Spinal cord (tissue), 10 donors: Measurements from ENCODE around the gene CYP26A1. TPM values are rescaled to one million over a fixed set of nuclear protein-coding genes. Genes with fewer than 3 reads are reported as not detected.

Experiments
- DNase-seq, 6 donors: peaks; one replicate each; pipeline versions ENCODE4 v3.0.0 to v3.0.0-alpha.2; 2013 to 2015; ENCODE audit warnings: low spot score in 6 of 6, low read depth in 4 of 6
- H3K27ac ChIP-seq: one replicate; pipeline ENCODE4 v1.5.1; 2013; ENCODE audit warnings: low read depth, low read length, control low read depth
- H3K27me3 ChIP-seq: one replicate; pipeline ENCODE4 v1.6.1; 2013; ENCODE audit warnings: low read length; ENCODE audit not compliant: control insufficient read depth, insufficient read depth
- H3K36me3 ChIP-seq: one replicate; pipeline ENCODE4 v1.6.1; 2013; ENCODE audit warnings: low read length; ENCODE audit not compliant: control insufficient read depth, insufficient read depth
- H3K4me1 ChIP-seq: one replicate; pipeline ENCODE4 v1.6.1; 2013; ENCODE audit warnings: low read length; ENCODE audit not compliant: control insufficient read depth, insufficient read depth
- H3K4me3 ChIP-seq: one replicate; pipeline ENCODE4 v1.5.1; 2013; ENCODE audit warnings: low read depth, low read length, control low read depth
- H3K9me3 ChIP-seq: one replicate; pipeline ENCODE4 v1.6.1; 2013; ENCODE audit warnings: low read length; ENCODE audit not compliant: control insufficient read depth, insufficient read depth
- WGBS: methylation state at CpG from one replicate; pipeline ENCODE4 v1.1.5; 2013; ENCODE audit warnings: missing lambda C conversion rate; ENCODE audit not compliant: insufficient coverage; 5-methylcytosine and 5-hydroxymethylcytosine counted together
- polyA plus RNA-seq, 2 donors: library from polyadenylated mRNA; unstranded; fragments of 120-200 nt; gene quantifications; one replicate each; pipeline ENCODE4 v1.2.1, GENCODE V29; 2013; ENCODE audit not compliant: insufficient read length in 2 of 2
- total RNA-seq, 2 donors: library from RNA; depleted of rRNA in 1 of 2; stranded (reverse); fragments of 120-200 nt in 1 of 2; fragments of >200 nt in 1 of 2; gene quantifications; one replicate each; pipeline versions ENCODE4 v1.2.3 to v1.2.4, GENCODE V29; 2013 to 2014
- donor health status: healthy.

Gene CYP26A1
- total and polyA plus RNA-seq, 4 donors = 0.20 to 0.42 (median 0.29) TPM

- Histone ChIP-seq H3K4me1 (no peaks in the 10 kb centered on the region), H3K36me3 (no peaks in the 10 kb centered on the region), H3K27me3 (no peaks in the 10 kb centered on the region), H3K27ac (no peak overlapping the region), H3K4me3 (no peak overlapping the region), H3K9me3 (no peaks in the 10 kb centered on the region)
- no peak for DNase-seq
- 86% methylated on average over 1 of the region's 3 CpGs for WGBS
These were observed 36.9 kb downstream of the CYP26A1 start for GRCh38 chr10:93110472-93111146.

DNA sequence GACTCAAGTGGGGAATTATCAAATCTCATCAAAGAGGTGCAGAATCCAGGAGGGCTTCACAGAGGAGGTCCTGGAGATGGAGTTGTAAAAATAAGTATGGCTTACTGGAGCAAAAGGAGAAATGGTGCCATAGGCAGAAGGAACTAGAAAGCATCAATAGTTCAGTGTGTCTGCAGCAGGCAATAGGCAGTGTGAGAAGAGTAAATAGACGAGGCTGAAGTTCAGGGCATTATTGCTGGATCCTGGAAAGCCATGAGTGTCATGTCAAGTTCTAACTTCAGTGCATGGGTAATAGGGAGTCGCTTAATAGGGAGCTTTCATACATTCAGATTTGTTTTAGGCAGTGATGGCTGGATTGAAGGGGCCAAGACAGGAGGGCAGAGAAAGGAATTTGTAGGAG is 39.3 kb downstream of the CYP26A1 start:
- WGBS = 81% methylated on average over 2 of the region's 2 CpGs
- no peak for DNase-seq

DNA sequence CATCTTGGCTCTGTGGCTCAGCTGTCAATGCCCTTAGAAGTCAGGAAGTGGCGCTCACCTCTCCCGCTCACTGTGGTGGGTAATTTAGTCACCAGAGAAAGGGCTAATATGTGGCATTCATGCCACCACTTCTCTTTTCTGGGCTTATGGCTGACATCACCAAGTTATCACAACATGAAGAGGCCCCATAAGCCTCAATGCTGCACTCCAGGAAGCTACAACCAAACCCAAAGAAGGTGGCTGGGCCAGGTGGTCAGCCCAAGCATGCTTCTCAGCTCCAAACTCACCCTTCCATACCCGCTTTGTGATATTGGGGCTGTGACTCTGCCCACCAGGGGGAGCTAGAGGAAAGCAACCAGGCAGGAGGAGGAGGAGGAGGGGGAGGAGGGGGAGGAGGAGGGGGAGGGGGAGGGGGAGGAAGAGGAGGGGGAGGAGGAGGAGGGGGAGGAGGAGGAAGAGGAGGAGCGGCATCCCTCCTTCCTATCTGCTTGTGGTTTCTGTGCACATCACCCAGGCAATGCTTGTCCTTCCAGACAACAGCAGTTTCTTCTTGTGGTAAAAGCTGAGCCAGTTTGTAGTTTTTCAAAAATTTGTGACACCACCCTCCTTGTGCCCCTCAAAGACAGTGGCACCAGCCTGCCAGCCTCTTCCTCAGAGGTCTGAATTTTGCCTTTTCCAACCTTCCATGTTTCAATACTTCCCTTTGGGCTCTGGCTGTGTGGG is 42.1 kb downstream of the CYP26A1 start:
- no peaks in the 10 kb centered on the region for H3K36me3 ChIP-seq
- H3K4me3 ChIP-seq = no peak overlapping the region
- H3K9me3 ChIP-seq = no peaks in the 10 kb centered on the region
- WGBS = no CpG with 5 or more reads among the region's 4 CpGs
- no peaks in the 10 kb centered on the region for H3K27me3 ChIP-seq
- H3K4me1 ChIP-seq = no peaks in the 10 kb centered on the region
- H3K27ac ChIP-seq = no peak overlapping the region
- DNase-seq = peak in 2 of 6 donors; percentile 8 to 41

More for the DNA sequence above, 39.3 kb downstream of the CYP26A1 start:
- Histone ChIP-seq H3K27me3 (no peaks in the 10 kb centered on the region), H3K36me3 (no peaks in the 10 kb centered on the region), H3K27ac (no peak overlapping the region), H3K9me3 (no peaks in the 10 kb centered on the region), H3K4me1 (no peaks in the 10 kb centered on the region), H3K4me3 (no peak overlapping the region)

- Histone ChIP-seq H3K9me3 (no peaks in the 10 kb centered on the region), H3K36me3 (no peaks in the 10 kb centered on the region), H3K27ac (no peak overlapping the region), H3K4me3 (no peak overlapping the region), H3K4me1 (no peaks in the 10 kb centered on the region), H3K27me3 (no peaks in the 10 kb centered on the region)
- WGBS = 94% methylated on average over 2 of the region's 3 CpGs
- DNase-seq = no peak
These were observed 47.6 kb downstream of the CYP26A1 start for GRCh38 chr10:93121311-93121710.

DNA sequence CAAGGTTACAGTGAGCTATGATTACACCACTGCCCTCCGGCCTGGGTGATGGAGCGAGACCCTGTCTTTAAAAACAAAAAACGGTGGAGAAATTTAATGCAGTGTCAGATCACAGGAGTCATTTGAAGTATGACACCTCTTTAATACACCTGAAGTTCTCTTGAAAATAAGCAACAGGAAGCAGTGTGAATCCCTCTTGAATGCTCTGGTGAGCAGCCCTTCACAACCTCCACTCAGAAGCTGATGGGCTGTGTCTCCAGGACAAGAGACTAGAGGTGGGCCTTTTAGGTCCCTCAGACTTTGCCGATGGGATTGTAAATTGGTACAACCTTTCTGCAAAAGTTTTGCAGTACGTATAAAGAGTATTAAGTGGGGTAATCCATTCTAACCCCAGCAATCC is 50.1 kb downstream of the CYP26A1 start:
- Histone ChIP-seq H3K27me3 (no peaks in the 10 kb centered on the region), H3K9me3 (no peaks in the 10 kb centered on the region), H3K27ac (no peak overlapping the region), H3K4me3 (no peak overlapping the region), H3K4me1 (no peaks in the 10 kb centered on the region), H3K36me3 (no peaks in the 10 kb centered on the region)
- DNase-seq = no peak
- WGBS = 100% methylated on average over 1 of the region's 5 CpGs

DNA sequence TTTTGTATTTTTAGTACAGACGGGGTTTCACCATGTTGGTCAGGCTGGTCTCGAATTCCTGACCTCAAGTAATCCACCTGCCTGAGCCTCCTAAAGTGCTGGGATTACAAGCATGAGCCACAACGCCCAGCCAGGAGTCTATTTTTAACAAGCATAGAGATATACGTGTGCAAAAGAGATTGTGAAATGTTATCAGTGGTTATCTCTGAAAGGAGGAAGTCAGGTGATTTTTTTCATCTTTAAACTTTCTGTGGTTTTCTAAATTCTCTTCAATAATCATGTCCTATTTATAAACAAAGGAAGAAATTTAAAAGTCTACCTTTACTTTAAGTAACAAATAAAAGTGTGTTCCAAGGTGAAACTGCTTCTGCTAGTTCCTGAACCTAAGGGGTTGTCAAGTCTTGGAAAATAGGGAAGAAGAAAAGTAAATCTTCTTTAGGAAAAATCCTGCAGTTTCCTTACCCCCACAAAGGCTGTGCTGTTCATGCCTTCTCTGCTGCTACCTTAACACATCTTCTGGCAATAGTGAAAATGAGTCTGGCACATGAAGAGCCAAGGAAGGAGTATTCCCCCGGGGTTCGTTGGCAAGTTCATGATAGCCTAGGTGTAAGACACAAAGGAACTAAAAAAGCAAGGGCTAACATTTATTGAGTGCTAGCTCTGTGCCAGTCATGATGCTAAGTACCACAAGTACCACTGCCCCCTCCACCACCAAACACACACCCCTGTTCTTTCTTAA is 51.1 kb downstream of the CYP26A1 start:
- no peaks in the 10 kb centered on the region for H3K9me3 ChIP-seq
- no peaks in the 10 kb centered on the region for H3K27me3 ChIP-seq
- H3K36me3 ChIP-seq = no peaks in the 10 kb centered on the region
- 90% methylated on average over 2 of the region's 6 CpGs for WGBS
- H3K4me1 ChIP-seq = no peaks in the 10 kb centered on the region
- no peak overlapping the region for H3K4me3 ChIP-seq
- DNase-seq = peak in 1 of 6 donors; percentile 22
- no peak overlapping the region for H3K27ac ChIP-seq

DNA sequence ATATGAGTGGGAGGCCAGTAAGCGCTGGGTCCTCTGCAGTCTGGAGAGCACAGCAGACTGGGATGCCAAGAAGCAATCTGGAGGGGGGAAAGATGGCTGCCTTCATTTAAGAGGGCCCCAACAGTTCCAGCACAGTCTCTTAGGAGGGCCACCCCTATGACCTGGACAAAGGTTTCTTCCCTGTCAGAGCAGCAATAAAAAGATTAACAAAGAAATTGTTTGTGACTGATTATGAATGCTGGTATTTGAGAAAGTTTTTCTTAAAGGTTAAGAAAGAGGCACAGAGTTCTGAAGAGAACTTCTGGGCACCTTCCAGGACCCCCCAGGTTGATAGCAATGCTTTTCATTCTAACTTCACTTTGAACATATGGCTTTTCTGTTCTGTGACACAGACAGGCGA is 52.3 kb downstream of the CYP26A1 start:
- 91% methylated on average over 1 of the region's 2 CpGs for WGBS
- DNase-seq = no peak
- Histone ChIP-seq H3K4me1 (no peaks in the 10 kb centered on the region), H3K4me3 (no peak overlapping the region), H3K9me3 (no peaks in the 10 kb centered on the region), H3K36me3 (no peaks in the 10 kb centered on the region), H3K27ac (no peak overlapping the region), H3K27me3 (no peaks in the 10 kb centered on the region)

DNA sequence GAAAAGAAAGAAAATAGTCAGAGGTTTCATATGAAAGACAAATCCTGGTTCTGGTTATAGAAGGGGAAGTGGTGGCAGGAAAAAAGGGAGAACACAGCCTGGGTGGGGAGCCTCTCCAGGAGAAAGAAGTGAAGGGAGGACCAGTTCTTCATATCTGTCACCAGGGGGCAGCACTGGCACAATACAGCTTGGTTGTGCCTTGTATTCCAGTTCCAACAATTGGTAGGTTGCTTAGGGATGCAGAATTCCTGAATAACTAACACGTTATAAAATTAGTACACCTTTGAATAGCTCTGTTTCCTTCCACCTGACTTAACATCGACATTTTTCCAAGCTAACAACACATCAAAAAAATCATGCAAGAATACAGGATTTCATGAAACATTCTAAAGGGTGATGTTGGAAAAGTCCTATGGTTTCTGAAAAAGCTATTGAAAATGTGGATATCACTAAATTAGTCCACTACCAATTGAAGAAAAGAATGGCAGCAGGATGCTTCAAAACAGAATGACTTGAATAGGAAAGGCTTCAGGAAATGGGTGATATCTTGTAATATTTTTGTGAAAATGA is 52.9 kb downstream of the CYP26A1 start:
- no peaks in the 10 kb centered on the region for H3K27me3 ChIP-seq
- no peaks in the 10 kb centered on the region for H3K9me3 ChIP-seq
- no peak overlapping the region for H3K27ac ChIP-seq
- WGBS = no CpG with 5 or more reads among the region's 2 CpGs
- no peak overlapping the region for H3K4me3 ChIP-seq
- no peaks in the 10 kb centered on the region for H3K36me3 ChIP-seq
- no peak for DNase-seq
- no peaks in the 10 kb centered on the region for H3K4me1 ChIP-seq
